Astrocyte (in vitro differentiated cells and primary cell): Measurements from ENCODE around the gene SNCA.

Experiments used
- EZH2 ChIP-seq: IDR thresholded peaks from 2 replicates; pipeline ENCODE4 v1.6.1; 2012; ENCODE audit warnings: mild to moderate bottlenecking, low read length, inconsistent platforms; ENCODE audit not compliant: insufficient read depth
- TF ChIP-seq, protein P1 (sequence below): IDR thresholded peaks from 2 replicates; pipeline ENCODE4 v1.5.1; 2011; ENCODE audit warnings: low read depth, mild to moderate bottlenecking, inconsistent platforms, low read length, moderate library complexity; ENCODE audit not compliant: insufficient read depth

DNA sequence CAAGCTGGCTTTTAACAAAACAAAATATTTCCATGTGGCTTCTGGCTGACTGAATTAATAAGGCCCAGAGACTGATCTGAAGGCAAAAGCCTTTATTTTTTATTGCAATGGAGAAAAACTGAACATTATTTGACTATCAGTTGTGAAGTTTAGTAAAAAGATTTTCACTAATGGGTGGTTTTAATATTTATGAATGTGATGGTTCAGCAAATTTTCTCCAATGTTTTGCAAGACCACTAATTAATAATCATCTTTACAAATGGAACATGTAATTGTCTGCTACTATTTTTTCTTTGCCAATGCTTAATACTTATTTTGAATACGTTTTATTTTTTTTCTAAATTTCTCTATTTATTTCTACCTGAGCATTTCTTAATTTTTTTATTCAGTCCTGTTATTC lies 90.6 kb downstream of the SNCA start:
- TF ChIP-seq, protein P1, sequence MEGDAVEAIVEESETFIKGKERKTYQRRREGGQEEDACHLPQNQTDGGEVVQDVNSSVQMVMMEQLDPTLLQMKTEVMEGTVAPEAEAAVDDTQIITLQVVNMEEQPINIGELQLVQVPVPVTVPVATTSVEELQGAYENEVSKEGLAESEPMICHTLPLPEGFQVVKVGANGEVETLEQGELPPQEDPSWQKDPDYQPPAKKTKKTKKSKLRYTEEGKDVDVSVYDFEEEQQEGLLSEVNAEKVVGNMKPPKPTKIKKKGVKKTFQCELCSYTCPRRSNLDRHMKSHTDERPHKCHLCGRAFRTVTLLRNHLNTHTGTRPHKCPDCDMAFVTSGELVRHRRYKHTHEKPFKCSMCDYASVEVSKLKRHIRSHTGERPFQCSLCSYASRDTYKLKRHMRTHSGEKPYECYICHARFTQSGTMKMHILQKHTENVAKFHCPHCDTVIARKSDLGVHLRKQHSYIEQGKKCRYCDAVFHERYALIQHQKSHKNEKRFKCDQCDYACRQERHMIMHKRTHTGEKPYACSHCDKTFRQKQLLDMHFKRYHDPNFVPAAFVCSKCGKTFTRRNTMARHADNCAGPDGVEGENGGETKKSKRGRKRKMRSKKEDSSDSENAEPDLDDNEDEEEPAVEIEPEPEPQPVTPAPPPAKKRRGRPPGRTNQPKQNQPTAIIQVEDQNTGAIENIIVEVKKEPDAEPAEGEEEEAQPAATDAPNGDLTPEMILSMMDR: no peak
- no peak for TF ChIP-seq EZH2
